Loucy (cell line): ENCODE measurements around the gene MYO1D.

Experiments
- EZH2phosphoT487 ChIP-seq: fragments of 200-600 bp; IDR thresholded peaks from 2 replicates; pipeline ENCODE4 v1.6.1; 2018; ENCODE audit warnings: antibody characterized with exemption, mild to moderate bottlenecking, moderate library complexity, borderline replicate concordance
- TF ChIP-seq, protein P1 (sequence below): fragments of 200-600 bp; sonication (generic); conservative IDR thresholded peaks from 2 replicates; pipeline ENCODE4 v1.5.1; 2014; ENCODE audit warnings: mild to moderate bottlenecking, antibody characterized with exemption, low read length

DNA sequence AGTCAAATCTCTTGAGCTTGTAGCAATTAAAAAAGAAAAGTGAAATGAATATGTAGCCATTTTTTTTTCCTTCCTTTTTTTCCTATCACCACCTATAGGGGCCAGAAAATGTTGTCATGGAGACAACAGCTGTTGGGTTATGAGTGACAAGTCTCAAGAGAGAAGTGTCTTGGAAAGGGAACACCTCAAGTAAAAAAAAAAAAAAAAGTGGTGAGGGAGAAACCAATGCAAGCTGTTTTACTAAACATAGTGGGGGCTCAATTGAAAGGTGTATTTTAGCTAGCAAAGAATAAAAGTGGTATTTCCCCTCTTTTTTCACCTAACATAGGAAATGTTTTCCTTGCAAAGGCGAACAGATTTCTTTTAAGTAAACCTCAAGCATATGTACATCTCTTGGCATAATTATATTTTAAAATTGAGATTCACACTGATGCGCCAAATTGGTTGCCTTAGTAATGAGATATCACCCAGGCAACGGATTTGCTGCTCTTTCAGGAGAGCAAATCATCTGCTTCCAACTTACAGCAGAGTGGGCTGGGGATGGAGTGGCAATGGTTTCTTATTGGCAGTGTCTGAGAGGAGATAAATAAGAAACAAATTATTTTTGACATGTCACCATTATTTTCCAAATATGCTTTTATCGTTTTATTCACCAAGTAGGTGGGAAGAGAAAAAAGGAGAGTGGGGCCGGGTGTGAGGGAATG, 183.6 kb downstream of the MYO1D start:
- TF ChIP-seq, protein P1, sequence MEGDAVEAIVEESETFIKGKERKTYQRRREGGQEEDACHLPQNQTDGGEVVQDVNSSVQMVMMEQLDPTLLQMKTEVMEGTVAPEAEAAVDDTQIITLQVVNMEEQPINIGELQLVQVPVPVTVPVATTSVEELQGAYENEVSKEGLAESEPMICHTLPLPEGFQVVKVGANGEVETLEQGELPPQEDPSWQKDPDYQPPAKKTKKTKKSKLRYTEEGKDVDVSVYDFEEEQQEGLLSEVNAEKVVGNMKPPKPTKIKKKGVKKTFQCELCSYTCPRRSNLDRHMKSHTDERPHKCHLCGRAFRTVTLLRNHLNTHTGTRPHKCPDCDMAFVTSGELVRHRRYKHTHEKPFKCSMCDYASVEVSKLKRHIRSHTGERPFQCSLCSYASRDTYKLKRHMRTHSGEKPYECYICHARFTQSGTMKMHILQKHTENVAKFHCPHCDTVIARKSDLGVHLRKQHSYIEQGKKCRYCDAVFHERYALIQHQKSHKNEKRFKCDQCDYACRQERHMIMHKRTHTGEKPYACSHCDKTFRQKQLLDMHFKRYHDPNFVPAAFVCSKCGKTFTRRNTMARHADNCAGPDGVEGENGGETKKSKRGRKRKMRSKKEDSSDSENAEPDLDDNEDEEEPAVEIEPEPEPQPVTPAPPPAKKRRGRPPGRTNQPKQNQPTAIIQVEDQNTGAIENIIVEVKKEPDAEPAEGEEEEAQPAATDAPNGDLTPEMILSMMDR = no peak
- TF ChIP-seq EZH2phosphoT487 = no peak
